GM19438 (cell line): ENCODE results near the gene PLEKHM2.

ENCODE experiments used
- ATAC-seq: cut with Tn5 transposase; IDR thresholded peaks from one replicate; pipeline ENCODE4 v1.9.1; 2021; ENCODE audit warnings: low read depth; ENCODE audit not compliant: unreplicated experiment

PLEKHM2 gene

GRCh38 chr1:15724949-15725880 is 41.1 kb downstream of the PLEKHM2 start:
- ATAC-seq: no peak

GRCh38 chr1:15726508-15726907 is 42.4 kb downstream of the PLEKHM2 start:
- ATAC-seq: no peak

GRCh38 chr1:15727021-15727420 is 42.9 kb downstream of the PLEKHM2 start:
- no peak for ATAC-seq

- no peak for ATAC-seq
Observed at GRCh38 chr1:15727424-15727823, 43.3 kb downstream of the PLEKHM2 start.

GRCh38 chr1:15727866-15728534 is 43.9 kb downstream of the PLEKHM2 start:
- ATAC-seq: no peak

- no peak for ATAC-seq
Observed at GRCh38 chr1:15728937-15729657, 45.0 kb downstream of the PLEKHM2 start.

GRCh38 chr1:15730423-15730822 is 46.3 kb downstream of the PLEKHM2 start:
- ATAC-seq: no peak

- no peak for ATAC-seq
Observed at GRCh38 chr1:15730936-15731335, 46.8 kb downstream of the PLEKHM2 start.

GRCh38 chr1:15731735-15732685 is 47.9 kb downstream of the PLEKHM2 start:
- ATAC-seq: no peak

- ATAC-seq: no peak
Observed at GRCh38 chr1:15732686-15733081, 48.6 kb downstream of the PLEKHM2 start.

- no peak for ATAC-seq
Observed at GRCh38 chr1:15733218-15733725, 49.2 kb downstream of the PLEKHM2 start.

- no peak for ATAC-seq
Observed at GRCh38 chr1:15733726-15734226, 49.7 kb downstream of the PLEKHM2 start.

- no peak for ATAC-seq
Observed at GRCh38 chr1:15734296-15734695, 50.2 kb downstream of the PLEKHM2 start.

GRCh38 chr1:15734901-15735300 is 50.8 kb downstream of the PLEKHM2 start:
- ATAC-seq: no peak

GRCh38 chr1:15735304-15736037 is 51.4 kb downstream of the PLEKHM2 start:
- no peak for ATAC-seq

GRCh38 chr1:15736038-15736891 is 52.1 kb downstream of the PLEKHM2 start, which contains the start of gene SLC25A34:
SLC25A34 (plus strand) TSS chr1:15736258; CDS start chr1:15736486, 228 bp downstream.
- ATAC-seq: no peak

- no peak for ATAC-seq
Observed at GRCh38 chr1:15736892-15737261, 52.8 kb downstream of the PLEKHM2 start.
